ENCODE data around the gene ADPRHL1.

Gene ADPRHL1

GRCh38 chr13:113411216-113412023 is 41.9 kb downstream of the ADPRHL1 start:
- peak overlapping the region; percentile 84 for H3K27ac ChIP-seq (ENCODE audit: low read depth, low read length)
- H3K36me3 ChIP-seq (ENCODE audit: control insufficient read depth, low read length): no peaks in the 10 kb centered on the region
- H3K9me3 ChIP-seq (ENCODE audit: control insufficient read depth, insufficient read depth, low read length): peaks cover 11% of the 10 kb centered on the region
- peak overlapping the region; percentile 73 for H3K4me2 ChIP-seq (ENCODE audit: low read length)
- peaks cover 16% of the 10 kb centered on the region for H3K79me2 ChIP-seq (ENCODE audit: control insufficient read depth, low read length)
- H3K4me3 ChIP-seq (ENCODE audit: low read length): peak overlapping the region; percentile 65
- H3K4me1 ChIP-seq (ENCODE audit: control insufficient read depth, low read length): peaks cover 53% of the 10 kb centered on the region
- peaks cover 6% of the 10 kb centered on the region; the same call in 1 of the 2 replicates for H3F3A ChIP-seq (ENCODE audit: control insufficient read depth, insufficient read depth)
- no peaks in the 10 kb centered on the region for H4K20me1 ChIP-seq (ENCODE audit: control insufficient read depth, insufficient read depth, low read depth, low read length)
- TF ChIP-seq EZH2phosphoT487 (IDR thresholded peaks at IDR 0.05; ENCODE audit: borderline replicate concordance, low read length) (no peak), CTCF (IDR thresholded peaks at IDR 0.05; ENCODE audit: low read depth, low read length, poor library complexity, severe bottlenecking) (no peak)
- H3K27me3 ChIP-seq (ENCODE audit: control insufficient read depth, low read length): no peaks in the 10 kb centered on the region
- H3K9me2 ChIP-seq (replicated peaks; ENCODE audit: control insufficient read depth, low read length): no peaks in the 10 kb centered on the region

- H3K4me1 ChIP-seq (ENCODE audit: control insufficient read depth, low read length): peaks cover 53% of the 10 kb centered on the region
- peaks cover 16% of the 10 kb centered on the region for H3K79me2 ChIP-seq (ENCODE audit: control insufficient read depth, low read length)
- peak overlapping the region; percentile 84 for H3K27ac ChIP-seq (ENCODE audit: low read depth, low read length)
- peak overlapping the region; percentile 73 for H3K4me2 ChIP-seq (ENCODE audit: low read length)
- H3K27me3 ChIP-seq (ENCODE audit: control insufficient read depth, low read length): no peaks in the 10 kb centered on the region
- TF ChIP-seq CTCF (IDR thresholded peaks at IDR 0.05; ENCODE audit: low read depth, low read length, poor library complexity, severe bottlenecking): no peak
- TF ChIP-seq EZH2phosphoT487 (IDR thresholded peaks at IDR 0.05; ENCODE audit: borderline replicate concordance, low read length): no peak
- no peaks in the 10 kb centered on the region for H4K20me1 ChIP-seq (ENCODE audit: control insufficient read depth, insufficient read depth, low read depth, low read length)
- peak overlapping the region; percentile 65 for H3K4me3 ChIP-seq (ENCODE audit: low read length)
- peaks cover 11% of the 10 kb centered on the region for H3K9me3 ChIP-seq (ENCODE audit: control insufficient read depth, insufficient read depth, low read length)
- H3K36me3 ChIP-seq (ENCODE audit: control insufficient read depth, low read length): no peaks in the 10 kb centered on the region
- no peaks in the 10 kb centered on the region for H3K9me2 ChIP-seq (replicated peaks; ENCODE audit: control insufficient read depth, low read length)
- peaks cover 6% of the 10 kb centered on the region; the same call in 1 of the 2 replicates for H3F3A ChIP-seq (ENCODE audit: control insufficient read depth, insufficient read depth)
These were observed 42.7 kb downstream of the ADPRHL1 start for GRCh38 chr13:113410472-113411201.

DNA sequence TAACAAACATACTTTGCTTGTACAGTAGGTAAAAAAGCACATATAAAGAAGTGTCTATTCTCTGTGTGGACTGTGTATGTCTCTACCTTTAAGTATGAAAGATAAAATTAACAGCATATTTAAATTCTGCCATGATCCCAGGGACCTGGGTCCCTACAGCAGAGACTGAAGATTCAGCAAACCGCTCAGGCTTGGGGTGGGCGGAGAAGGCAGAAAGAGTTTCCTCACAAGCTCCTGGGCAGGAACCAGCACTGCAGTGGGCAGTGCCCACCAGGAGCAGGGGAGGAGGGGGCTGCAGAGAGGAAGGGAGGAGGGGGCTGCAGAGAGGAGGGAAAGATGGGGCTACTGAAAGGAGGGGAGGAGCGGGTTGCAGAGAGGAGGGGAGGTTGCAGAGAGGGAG is 44.7 kb downstream of the ADPRHL1 start:
- Histone ChIP-seq H3K79me2 (ENCODE audit: control insufficient read depth, low read length) (peaks cover 16% of the 10 kb centered on the region), H3K27me3 (ENCODE audit: control insufficient read depth, low read length) (no peaks in the 10 kb centered on the region), H3K4me1 (ENCODE audit: control insufficient read depth, low read length) (peaks cover 48% of the 10 kb centered on the region), H3K9me3 (ENCODE audit: control insufficient read depth, insufficient read depth, low read length) (peaks cover 11% of the 10 kb centered on the region), H3K4me3 (ENCODE audit: low read length) (peak overlapping the region; percentile 45; the same call in 1 of the 2 replicates), H4K20me1 (ENCODE audit: control insufficient read depth, insufficient read depth, low read depth, low read length) (no peaks in the 10 kb centered on the region), H3K4me2 (ENCODE audit: low read length) (peak overlapping the region; percentile 47), H3K9me2 (replicated peaks; ENCODE audit: control insufficient read depth, low read length) (no peaks in the 10 kb centered on the region), H3K27ac (ENCODE audit: low read depth, low read length) (peak overlapping the region; percentile 36; the same call in 1 of the 2 replicates), H3F3A (ENCODE audit: control insufficient read depth, insufficient read depth) (peaks cover 6% of the 10 kb centered on the region; the same call in 1 of the 2 replicates), H3K36me3 (ENCODE audit: control insufficient read depth, low read length) (no peaks in the 10 kb centered on the region)
- TF ChIP-seq CTCF (IDR thresholded peaks at IDR 0.05; ENCODE audit: low read depth, low read length, poor library complexity, severe bottlenecking) (no peak), EZH2phosphoT487 (IDR thresholded peaks at IDR 0.05; ENCODE audit: borderline replicate concordance, low read length) (no peak)
